ENCODE results near the gene EFHC1.

- TF ChIP-seq CTCF (conservative IDR thresholded peaks at IDR 0.05) (no peak), ZFX (IDR thresholded peaks at IDR 0.05) (no peak)
These were observed 18.8 kb downstream of the EFHC1 start for GRCh38 chr6:52438926-52439325.
